Heart right ventricle (tissue), 16 donors: ENCODE data around the gene DHRS9. TPM values are rescaled to one million over a fixed set of nuclear protein-coding genes. Genes with fewer than 3 reads are reported as not detected.

Experiments
- ATAC-seq, 8 donors: fragments of 200-7000 bp; cut with Tn5 transposase; one replicate each; pipeline ENCODE4 v1.9.1; 2020; ENCODE audit warnings: mild to moderate bottlenecking in 8 of 8, moderate library complexity in 8 of 8, moderate number of reproducible peaks in 1 of 8
- DNase-seq, 2 donors: peaks; one replicate each; pipeline ENCODE4 v3.0.0-alpha.2; 2020
- H3K27ac ChIP-seq, 10 donors: fragments of 200-600 bp; sonication (generic) in 2 of 10; one replicate each; pipeline versions ENCODE4 v1.5.0 to v1.8.0; 2020 to 2022; ENCODE audit warnings: mild to moderate bottlenecking in 3 of 10
- H3K27me3 ChIP-seq, 7 donors: fragments of 200-600 bp; one replicate each; pipeline ENCODE4 v1.8.0; 2021 to 2022; ENCODE audit warnings: mild to moderate bottlenecking in 2 of 7
- H3K36me3 ChIP-seq, 9 donors: fragments of 200-600 bp; sonication (generic) in 1 of 9; one replicate each; pipeline versions ENCODE4 v1.5.0 to v1.8.0; 2020 to 2022; ENCODE audit warnings: mild to moderate bottlenecking in 2 of 9
- H3K4me1 ChIP-seq, 9 donors: fragments of 200-600 bp; sonication (generic) in 1 of 9; one replicate each; pipeline versions ENCODE4 v1.5.0 to v1.8.0; 2020 to 2022; ENCODE audit warnings: mild to moderate bottlenecking in 4 of 9
- H3K4me3 ChIP-seq, 10 donors: fragments of 200-600 bp; sonication (generic) in 2 of 10; one replicate each; pipeline versions ENCODE4 v1.5.0 to v1.8.0; 2020 to 2022; ENCODE audit warnings: mild to moderate bottlenecking in 7 of 10, moderate library complexity in 2 of 10
- H3K9me3 ChIP-seq, 11 donors: fragments of 200-600 bp in 10 of 11; sonication (generic) in 2 of 11; one replicate each; pipeline versions ENCODE4 v1.5.0 to v1.8.0; 2013 to 2022; ENCODE audit warnings: mild to moderate bottlenecking in 2 of 11, control low read depth in 1 of 11, moderate library complexity in 1 of 11
- CTCF ChIP-seq, 9 donors: fragments of 200-600 bp; sonication (generic) in 2 of 9; IDR thresholded peaks; one replicate each; pipeline versions ENCODE4 v1.5.0 to v1.8.0; 2021 to 2022; ENCODE audit warnings: antibody characterized with exemption in 9 of 9, mild to moderate bottlenecking in 5 of 9, moderate library complexity in 1 of 9
- WGBS, 2 donors: extraction: QIAGEN DNeasy Blood & Tissue Kit; methylation state at CpG; one replicate each; pipeline ENCODE4 v1.1.7; 2013; ENCODE audit warnings: inconsistent platforms in 1 of 2; 5-methylcytosine and 5-hydroxymethylcytosine counted together
- intact Hi-C, 10 donors: fragments of 100-400 bp; cut with DNase I; formaldehyde crosslinking; loops; one replicate each; pipeline versions ENCODE4 v1.11.1 to v1.14.2; 2022
- polyA plus RNA-seq, 2 donors: library from polyadenylated mRNA; stranded (reverse); fragments of 200-250 nt; gene quantifications; one replicate each; pipeline ENCODE4 v1.2.3, GENCODE V29; 2013
- total RNA-seq, 10 donors: library from RNA; stranded (reverse); fragmentation: NEBNext Ultra II Directional in 3 of 10; extraction: Animal tissue kit (Norgen Biotek cat#: 25700) in 3 of 10; gene quantifications; one replicate each; pipeline versions ENCODE4 v1.2.1 to v1.2.4, GENCODE V29; 2021 to 2023
- donor health status: Arrhythmogenic right ventricular cardiomyopathy.
- donor health status: ischemic (EF 13 %, LVEDD 7.1; RV severe dilation, severe dysfunction).
- donor health status: healthy with polysubstance abuse.
- donor health status: DM: no; HTN: yes; CAD: no.
- donor health status: DM: no; HTN: no; CAD: no.
- donor health status: ischemic (EF 25% LVEDD 6.9; RV normal size, moderate dysfunction).
- donor health status: ischemic (EF 25% LVEDD 5.7; RV mildly dilated, moderate dysfunction).
- donor health status: healthy.
- donor health status: DM: yes; HTN: yes; CAD: no.
- donor health status: Ischemic cardiomyopathy.
- donor health status: ischemic (EF 35%, LVEDD 5.7; RV mildly dilated, moderate dysfunction).
- donor health status: nonischemic (EF 11% LVEDD 7.7; RV severe dilation, severe dysfunction).
- donor health status: DM: yes; HTN: yes; CAD: no.
- donor health status: PGD.
- donor health status: ischemic (EF 29% LVEDD 5.4; RV normal size, mild dysfunction).
- donor health status: nonischemic (EF 23%, LVEDD 6.1; RV moderate dilation, normal function).

The DHRS9 gene
- total and polyA plus RNA-seq, 12 donors = 0.17 to 10.4 (median 1.5) TPM

- peak overlapping the region in 1 of 10 donors; percentile 66 for H3K27ac ChIP-seq
- intact Hi-C loops = no loop called here
Observed at GRCh38 chr2:169065864-169066517, 3.4 kb upstream of the DHRS9 start.

GRCh38 chr2:169066897-169067296 lies 2.5 kb upstream of the DHRS9 start:
- no peak for TF ChIP-seq CTCF (IDR thresholded peaks at IDR 0.05)
- H3K9me3 ChIP-seq = no peaks in the 10 kb centered on the region
- no peaks in the 10 kb centered on the region for H3K36me3 ChIP-seq
- ATAC-seq = peak in 1 of 8 donors; percentile 25
- H3K27ac ChIP-seq = peak overlapping the region in 1 of 10 donors; percentile 66
- no peaks in the 10 kb centered on the region for H3K27me3 ChIP-seq
- DNase-seq = no peak
- intact Hi-C loops = no loop called here
- peak overlapping the region in 1 of 10 donors; percentile 14 for H3K4me3 ChIP-seq
- peaks cover 0 to 32% (median 0%) of the 10 kb centered on the region in 9 donors for H3K4me1 ChIP-seq
- WGBS, 2 donors = 46 to 59% methylated on average over 1 of the region's 1 CpG

More at GRCh38 chr2:169065864-169066517, 3.4 kb upstream of the DHRS9 start:
- WGBS, 2 donors = 66 to 78% methylated on average over 2 of the region's 2 CpGs
- TF ChIP-seq CTCF (IDR thresholded peaks at IDR 0.05) = no peak
- Histone ChIP-seq H3K9me3 (no peaks in the 10 kb centered on the region), H3K36me3 (no peaks in the 10 kb centered on the region), H3K4me1 (peaks cover 0 to 32% (median 0%) of the 10 kb centered on the region in 9 donors), H3K27me3 (no peaks in the 10 kb centered on the region), H3K4me3 (no peak overlapping the region)
- no peak for ATAC-seq
- DNase-seq = no peak

- Histone ChIP-seq H3K4me3 (peak overlapping the region in 1 of 10 donors; percentile 35), H3K27me3 (no peaks in the 10 kb centered on the region), H3K4me1 (peaks cover 0 to 49% (median 0%) of the 10 kb centered on the region in 9 donors), H3K9me3 (no peaks in the 10 kb centered on the region), H3K36me3 (no peaks in the 10 kb centered on the region), H3K27ac (peak overlapping the region in 1 of 10 donors; percentile 45)
- ATAC-seq = no peak
- intact Hi-C loops = loop anchor here in 2 of 10 donors (5.0 to 10.0 kb wide), 2 partner anchors 58 to 105 kb away; no protein-coding TSS in a partner anchor
- WGBS, 2 donors = 90 to 95% methylated on average over 2 of the region's 2 CpGs
- TF ChIP-seq CTCF (IDR thresholded peaks at IDR 0.05) = no peak
- DNase-seq = no peak
Observed at GRCh38 chr2:169069833-169070232, 470 bp downstream of the DHRS9 start.

GRCh38 chr2:169071455-169071854 lies 2.1 kb downstream of the DHRS9 start:
- ATAC-seq (peak in 1 of 8 donors; percentile 40), DNase-seq (no peak)
- no peaks in the 10 kb centered on the region for H3K27me3 ChIP-seq
- peak overlapping the region in 1 of 10 donors; percentile 35 for H3K4me3 ChIP-seq
- intact Hi-C loops = loop anchor here in 2 of 10 donors (5.0 to 10.0 kb wide), 2 partner anchors 59 to 107 kb away; no protein-coding TSS in a partner anchor
- peaks cover 0 to 40% (median 0%) of the 10 kb centered on the region in 9 donors for H3K4me1 ChIP-seq
- no peak for TF ChIP-seq CTCF (IDR thresholded peaks at IDR 0.05)
- no peaks in the 10 kb centered on the region for H3K36me3 ChIP-seq
- WGBS, 2 donors = 73 to 86% methylated on average over 5 of the region's 5 CpGs
- peak overlapping the region in 1 of 10 donors; percentile 65 for H3K27ac ChIP-seq
- no peaks in the 10 kb centered on the region for H3K9me3 ChIP-seq
